Skin epidermis (tissue), 12 donors: ENCODE results near the gene NRG3.

Experiments used
- H3K27ac ChIP-seq, 21 experiments: fragments of 200-600 bp; sonication (generic) in 11 of 21; one replicate each; pipeline ENCODE4 v1.5.0; 2020; ENCODE audit warnings: mild to moderate bottlenecking in 3 of 21, inconsistent platforms in 2 of 21, moderate library complexity in 2 of 21
- H3K4me3 ChIP-seq, 7 experiments: fragments of 200-600 bp; sonication (generic) in 2 of 7; one replicate each; pipeline ENCODE4 v1.5.0; 2020; ENCODE audit warnings: inconsistent platforms in 2 of 7, mild to moderate bottlenecking in 2 of 7, moderate library complexity in 1 of 7

Gene NRG3

DNA sequence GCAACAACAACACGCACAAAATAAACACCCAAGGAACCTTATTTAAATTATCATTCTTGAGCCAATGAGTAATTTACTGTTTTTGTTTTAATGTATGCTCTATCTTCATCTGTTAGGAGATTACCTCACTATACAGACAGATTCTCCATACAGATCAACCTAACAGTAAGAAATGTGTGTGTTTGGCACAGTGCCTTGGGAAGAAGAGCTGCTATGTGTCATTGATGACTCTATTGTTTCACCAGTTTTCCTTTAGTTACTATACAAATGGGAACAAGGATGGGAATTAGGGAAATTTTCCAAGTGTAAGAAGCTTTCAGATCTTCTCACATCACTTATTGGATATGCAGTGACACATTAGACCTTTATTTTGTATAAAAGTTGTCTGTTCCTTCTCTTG, 640.3 kb downstream of the NRG3 start:
- H3K4me3 ChIP-seq, result no peak overlapping the region

GRCh38 chr10:82529062-82529461, 654.1 kb downstream of the NRG3 start:
- no peak overlapping the region for H3K4me3 ChIP-seq
- H3K27ac ChIP-seq, result no peak overlapping the region

More for the DNA sequence above, 640.3 kb downstream of the NRG3 start:
- no peak overlapping the region for H3K27ac ChIP-seq

DNA sequence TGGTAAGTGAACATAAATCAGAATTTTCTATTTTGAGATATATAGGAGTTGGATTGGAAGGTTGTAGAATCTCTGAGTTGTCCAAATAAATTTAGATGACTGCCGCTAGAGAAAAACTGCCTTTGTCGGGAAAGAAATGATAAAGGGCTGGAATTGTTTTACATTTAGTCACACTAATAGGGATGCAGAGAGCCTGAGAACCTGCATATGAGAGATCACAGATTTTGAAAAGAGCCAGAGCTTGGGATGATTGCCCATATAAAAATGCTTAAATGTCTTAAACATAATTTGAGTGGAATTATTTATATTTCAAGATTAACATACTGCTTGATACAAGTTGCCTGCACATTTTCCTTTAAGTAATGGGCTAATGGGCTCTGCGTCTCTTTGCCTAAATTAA, 660.5 kb downstream of the NRG3 start:
- Histone ChIP-seq H3K27ac (no peak overlapping the region), H3K4me3 (no peak overlapping the region)

DNA sequence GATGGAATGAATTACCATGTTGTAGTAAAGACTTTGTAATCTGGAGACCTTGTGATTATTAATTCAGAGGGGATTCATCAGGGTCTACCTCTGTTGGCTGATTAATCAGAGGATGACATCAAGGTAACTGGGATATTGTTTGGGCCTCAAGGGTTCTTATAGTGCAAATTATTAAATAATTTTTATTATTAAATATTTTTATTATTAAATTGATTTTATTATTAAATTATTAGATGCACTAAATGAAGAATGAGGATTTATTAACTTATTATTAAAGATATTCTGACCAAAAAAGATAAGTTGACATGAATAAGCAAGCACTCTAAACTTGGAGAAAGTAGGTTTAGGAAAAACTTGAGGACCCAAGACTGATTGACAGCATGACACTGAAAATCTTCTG, 661.7 kb downstream of the NRG3 start:
- no peak overlapping the region for H3K4me3 ChIP-seq

DNA sequence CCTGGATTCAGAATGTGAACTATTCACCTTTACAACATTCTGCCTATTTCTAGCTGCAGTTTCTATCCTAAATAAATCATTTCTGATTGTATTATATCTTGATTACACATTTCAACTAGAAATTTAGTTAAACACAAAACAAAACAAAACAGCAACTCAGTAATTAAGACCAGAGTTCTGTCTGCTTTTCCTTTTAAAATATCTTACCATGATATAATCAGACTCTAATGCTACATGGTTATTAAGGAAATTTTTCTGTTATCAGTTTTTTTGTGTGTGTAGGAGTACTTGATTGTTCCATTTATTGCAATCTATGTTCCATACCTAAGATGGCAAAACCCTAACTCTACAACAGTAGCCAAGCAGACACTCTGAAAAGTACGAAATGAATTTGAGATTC, 663.3 kb downstream of the NRG3 start:
- Histone ChIP-seq H3K4me3 (no peak overlapping the region), H3K27ac (no peak overlapping the region)

More for the DNA sequence above, 661.7 kb downstream of the NRG3 start:
- no peak overlapping the region for H3K27ac ChIP-seq

DNA sequence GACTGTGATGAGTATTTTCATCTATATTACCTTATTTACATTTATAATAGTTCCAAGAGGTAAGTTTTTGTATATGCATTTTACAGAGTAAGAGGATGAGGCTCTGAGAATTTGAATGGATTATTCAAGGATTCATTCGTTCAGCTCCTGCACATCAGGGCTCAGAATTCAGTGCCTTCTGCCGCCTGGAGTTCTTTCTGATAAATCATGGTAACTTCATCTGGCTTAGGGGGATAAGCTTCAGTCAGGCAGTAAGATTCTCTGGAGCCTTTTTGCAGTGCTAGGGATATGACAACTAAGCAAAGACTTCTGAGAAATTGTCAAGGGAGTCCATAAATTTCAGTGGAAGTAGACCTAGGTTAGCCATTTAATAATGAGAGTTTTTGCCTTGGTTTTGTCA, 668.6 kb downstream of the NRG3 start:
- H3K4me3 ChIP-seq, result no peak overlapping the region
- H3K27ac ChIP-seq, result no peak overlapping the region

- Histone ChIP-seq H3K4me3 (no peak overlapping the region), H3K27ac (no peak overlapping the region)
Observed at GRCh38 chr10:82544377-82544776, 669.4 kb downstream of the NRG3 start.

DNA sequence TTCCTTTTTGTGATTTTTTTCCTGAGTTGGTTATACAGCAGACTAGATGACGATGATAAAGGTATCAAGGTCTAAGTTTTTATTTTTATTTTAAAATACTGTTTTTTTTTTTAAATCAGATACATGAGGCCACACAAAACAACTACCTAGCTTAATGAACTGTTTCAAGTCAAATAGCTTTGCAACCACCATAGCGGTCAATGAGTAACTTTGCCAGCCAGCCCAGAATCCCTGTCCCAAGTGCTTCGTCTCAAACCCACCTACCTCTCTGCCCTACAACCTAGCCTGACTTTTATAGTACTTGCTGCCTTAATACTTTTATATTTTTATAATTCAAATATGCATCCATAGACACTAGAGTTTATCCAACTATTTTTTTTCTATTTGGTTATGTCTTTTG, 676.5 kb downstream of the NRG3 start:
- Histone ChIP-seq H3K4me3 (no peak overlapping the region), H3K27ac (no peak overlapping the region)

DNA sequence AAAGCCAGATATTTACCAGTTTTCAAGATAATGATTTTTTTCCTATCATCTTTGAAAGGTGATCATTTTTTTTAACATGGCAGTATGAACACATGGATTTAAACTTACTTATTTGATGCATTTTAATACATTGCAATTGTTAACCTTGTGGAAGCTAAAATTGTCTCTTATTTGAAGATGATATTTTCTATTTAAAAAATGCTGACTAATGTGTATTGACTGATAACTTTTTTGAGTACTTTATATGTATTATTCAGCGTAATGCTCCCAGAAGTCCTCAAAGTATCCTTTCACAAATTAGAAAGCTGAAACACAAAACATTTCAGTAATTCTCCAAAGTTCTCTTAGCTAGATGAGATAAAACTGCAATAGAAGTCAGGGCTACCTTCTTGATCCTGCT, 677.3 kb downstream of the NRG3 start:
- Histone ChIP-seq H3K4me3 (no peak overlapping the region), H3K27ac (no peak overlapping the region)

DNA sequence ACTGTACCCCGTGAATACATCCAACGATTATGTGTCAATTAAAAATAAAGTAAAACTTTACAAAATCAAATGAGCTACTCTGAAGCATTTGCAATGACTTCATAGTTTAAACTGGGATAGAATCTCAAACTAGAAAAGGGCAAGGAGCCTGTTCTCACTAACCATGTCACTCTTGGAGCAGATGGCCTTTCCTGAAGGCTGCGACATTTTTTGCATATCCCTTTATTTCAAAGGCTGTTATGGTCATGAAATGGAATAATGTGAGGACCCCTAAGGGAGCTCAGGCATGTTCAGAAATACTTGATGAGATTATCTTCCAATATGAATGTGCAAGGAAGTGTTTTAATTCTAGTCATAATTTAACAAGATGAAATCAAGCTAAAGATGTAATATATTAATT, 679.4 kb downstream of the NRG3 start:
- Histone ChIP-seq H3K4me3 (no peak overlapping the region), H3K27ac (no peak overlapping the region)

DNA sequence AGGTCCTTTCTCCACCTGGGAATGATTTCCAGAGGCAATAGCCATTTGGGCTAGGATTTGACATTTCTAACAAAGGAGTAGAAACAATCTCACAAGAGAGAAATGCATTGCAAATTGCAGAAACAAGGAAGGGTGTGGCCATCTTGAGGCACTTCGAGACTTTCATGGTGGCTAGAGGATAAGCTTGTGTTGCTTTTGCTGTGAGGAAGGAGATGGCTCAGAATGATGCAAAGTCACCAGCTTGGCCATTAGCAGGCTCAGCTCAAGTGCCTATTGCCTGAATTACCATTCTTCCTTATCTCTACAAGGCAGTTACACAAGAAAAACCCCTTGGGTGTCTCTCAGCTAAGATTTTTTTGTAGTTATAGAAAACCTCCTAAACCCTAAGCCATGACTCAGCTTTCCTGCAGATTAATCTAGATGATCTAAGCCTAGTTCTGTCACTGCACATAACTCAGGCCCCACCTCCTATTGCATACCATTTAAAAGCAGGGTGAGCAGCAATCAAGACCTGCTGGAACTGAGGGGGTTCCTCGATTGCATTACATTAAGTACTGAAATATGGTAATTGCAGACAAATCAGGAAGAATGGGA, 683.1 kb downstream of the NRG3 start:
- no peak overlapping the region for H3K27ac ChIP-seq
- no peak overlapping the region for H3K4me3 ChIP-seq

DNA sequence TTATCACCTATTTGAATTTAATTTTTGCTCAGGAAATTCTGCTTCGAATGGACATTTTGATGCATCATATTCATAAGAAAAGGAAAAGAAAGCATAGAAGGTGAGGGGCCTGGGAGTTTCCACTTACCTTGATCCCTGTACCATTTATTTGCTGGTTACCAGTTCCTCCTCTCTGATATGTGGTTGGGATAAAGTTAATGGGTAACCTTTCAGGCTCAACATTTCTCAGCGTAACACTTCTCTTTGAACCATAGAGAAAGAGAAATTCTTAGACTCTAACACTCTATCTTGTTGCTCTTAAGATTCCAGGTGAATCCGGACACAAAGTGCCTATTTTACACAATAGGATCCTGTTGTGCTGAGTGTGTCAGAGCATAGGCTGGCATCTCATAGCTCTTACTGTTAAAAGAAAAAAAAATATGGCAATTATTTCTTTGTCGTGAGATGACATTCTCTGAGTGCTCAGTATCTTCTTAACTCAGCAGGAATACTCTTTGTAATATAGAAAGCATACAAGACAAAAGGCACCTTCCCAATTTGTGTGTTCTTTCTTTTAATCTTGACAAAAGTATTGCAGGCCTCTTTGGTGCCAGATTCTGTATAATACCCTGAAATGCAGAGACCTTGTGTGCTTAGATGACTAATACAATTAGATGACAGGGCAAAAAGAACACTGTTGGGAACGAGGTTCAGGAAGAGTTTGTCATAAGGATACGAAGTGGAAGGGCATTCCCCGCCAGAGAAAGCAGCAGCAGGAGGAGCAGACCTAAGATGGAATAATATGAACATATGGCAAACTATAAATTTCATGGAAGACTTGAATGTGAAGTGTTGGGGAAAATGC, 689.6 kb downstream of the NRG3 start:
- Histone ChIP-seq H3K27ac (no peak overlapping the region), H3K4me3 (no peak overlapping the region)

DNA sequence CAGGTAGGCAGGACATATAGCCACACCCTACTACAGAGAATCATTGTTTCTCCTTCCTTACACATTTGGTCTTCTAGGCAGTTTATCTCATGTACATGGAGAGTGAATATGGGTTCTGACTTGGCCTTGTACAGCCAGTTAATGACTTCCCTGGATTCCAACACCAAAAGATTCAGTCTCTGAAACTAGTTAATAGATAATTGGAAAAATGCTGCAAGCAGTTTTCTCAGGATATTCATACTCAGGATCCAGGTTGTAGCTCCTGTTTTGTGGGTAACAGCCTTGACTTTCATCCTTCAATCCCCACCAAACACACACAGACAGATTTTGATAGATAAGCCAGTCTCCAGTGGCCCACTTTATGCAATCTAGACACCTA, 690.2 kb downstream of the NRG3 start:
- Histone ChIP-seq H3K27ac (no peak overlapping the region), H3K4me3 (no peak overlapping the region)

DNA sequence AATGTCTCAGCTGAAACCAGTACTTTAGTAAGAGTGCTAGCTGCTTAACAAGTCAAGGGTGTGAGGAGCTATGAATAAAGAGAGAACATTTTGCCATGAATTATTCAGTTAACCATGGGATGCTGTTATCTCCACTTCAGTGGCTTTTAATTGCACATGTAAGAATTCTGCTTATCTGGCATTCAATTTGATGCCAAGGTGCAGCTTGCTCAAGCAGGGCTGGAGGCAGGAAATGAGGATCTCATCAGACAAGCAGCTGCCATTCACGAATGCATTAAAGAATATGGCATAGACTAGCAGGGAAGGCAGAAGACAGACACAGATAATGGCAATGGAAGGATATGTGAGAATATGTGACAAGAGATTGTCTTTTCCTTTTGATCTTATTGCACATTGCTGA, 697.8 kb downstream of the NRG3 start:
- no peak overlapping the region for H3K27ac ChIP-seq
- H3K4me3 ChIP-seq, result no peak overlapping the region

DNA sequence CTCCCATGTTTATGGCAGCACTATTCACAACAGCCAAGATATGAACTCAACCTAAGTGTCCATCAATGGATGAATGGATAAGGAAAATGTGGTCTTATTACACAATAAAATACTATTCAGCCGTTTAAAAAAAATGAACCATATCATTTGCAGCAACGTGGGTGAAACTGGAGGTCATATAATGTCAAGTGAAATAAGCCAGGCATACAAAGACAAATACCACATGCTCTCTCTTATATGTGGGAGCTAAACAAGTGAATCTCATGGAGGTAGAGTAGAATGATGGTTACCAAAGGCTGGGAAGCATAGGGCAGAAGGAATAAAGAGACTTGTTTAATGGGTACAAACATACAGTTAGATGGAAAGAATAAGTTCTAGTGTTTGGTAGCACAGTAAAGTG, 699.1 kb downstream of the NRG3 start:
- Histone ChIP-seq H3K4me3 (no peak overlapping the region), H3K27ac (no peak overlapping the region)

DNA sequence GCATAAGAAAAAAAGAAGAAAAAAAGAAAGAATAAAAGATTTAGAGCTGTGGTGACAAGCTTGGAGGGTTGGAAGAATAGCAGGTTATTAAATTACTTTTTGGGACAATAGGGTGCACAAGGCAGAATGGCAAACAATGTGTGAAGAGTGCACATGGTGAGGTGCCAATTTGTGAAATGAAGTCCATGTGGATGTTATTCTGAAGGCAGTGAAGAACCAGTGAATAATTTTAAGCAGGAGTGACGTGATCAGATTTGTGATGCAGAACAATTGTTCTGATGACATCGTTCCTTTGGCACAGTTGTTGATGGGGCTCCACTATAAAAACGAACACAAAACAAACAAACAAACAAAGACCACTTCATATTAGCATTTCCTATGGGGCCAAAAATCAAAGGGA, 700.3 kb downstream of the NRG3 start:
- no peak overlapping the region for H3K27ac ChIP-seq
- H3K4me3 ChIP-seq, result no peak overlapping the region

GRCh38 chr10:82576093-82576492, 701.1 kb downstream of the NRG3 start:
- Histone ChIP-seq H3K27ac (no peak overlapping the region), H3K4me3 (no peak overlapping the region)

- no peak overlapping the region for H3K27ac ChIP-seq
Observed at GRCh38 chr10:82581940-82582339, 706.9 kb downstream of the NRG3 start.

DNA sequence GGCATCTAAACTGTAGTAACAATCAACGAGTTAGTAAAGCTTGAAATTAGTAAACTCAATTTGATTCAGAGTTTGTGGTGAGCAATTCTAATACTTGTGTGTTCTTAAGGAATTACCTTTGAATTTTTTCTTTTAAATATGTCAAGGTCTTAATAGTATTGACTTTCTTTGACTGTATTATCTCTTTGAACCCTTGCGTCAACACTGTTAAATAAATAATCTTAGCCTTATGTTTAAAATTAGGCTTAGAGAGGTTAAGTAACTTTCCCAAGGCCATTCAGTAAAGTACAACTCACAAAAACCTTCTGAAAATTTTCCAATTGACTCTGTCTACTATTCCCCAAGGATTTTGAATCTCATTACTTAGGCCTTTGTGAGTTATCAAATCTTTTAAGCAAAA, 716.4 kb downstream of the NRG3 start:
- Histone ChIP-seq H3K4me3 (no peak overlapping the region), H3K27ac (no peak overlapping the region)

More at GRCh38 chr10:82581940-82582339, 706.9 kb downstream of the NRG3 start:
- H3K4me3 ChIP-seq, result no peak overlapping the region

- no peak overlapping the region for H3K27ac ChIP-seq
- H3K4me3 ChIP-seq, result no peak overlapping the region
Observed at GRCh38 chr10:82597840-82598239, 722.8 kb downstream of the NRG3 start.

DNA sequence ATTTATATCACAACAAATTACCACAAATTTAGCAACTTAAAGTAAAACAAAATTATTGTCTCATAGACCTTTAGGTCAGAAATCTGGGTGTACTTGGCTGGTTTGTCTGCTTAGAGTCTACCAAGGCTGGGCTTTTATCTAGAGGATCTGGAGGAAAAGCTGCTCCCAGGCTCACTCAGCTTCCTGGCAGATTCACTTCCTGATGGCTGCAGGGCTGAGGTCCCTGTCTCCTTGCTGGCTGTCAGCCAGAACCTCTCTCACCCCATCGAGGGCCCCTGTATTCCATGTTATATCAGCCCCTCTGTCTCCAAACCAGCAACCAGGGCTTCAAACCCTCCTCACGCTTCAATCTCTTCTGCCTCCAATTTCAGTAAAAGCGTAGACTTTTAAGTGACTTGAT, 734.9 kb downstream of the NRG3 start:
- no peak overlapping the region for H3K4me3 ChIP-seq
- H3K27ac ChIP-seq, result no peak overlapping the region

GRCh38 chr10:82618007-82618406, 743.0 kb downstream of the NRG3 start:
- Histone ChIP-seq H3K27ac (no peak overlapping the region), H3K4me3 (no peak overlapping the region)
